Measurements from ENCODE around the gene OPA1. TPM values are rescaled to one million over a fixed set of nuclear protein-coding genes. Genes with fewer than 3 reads are reported as not detected.

OPA1 gene
- total and polyA plus RNA-seq, 2 of the 13 experiments (the other 11 are each of a cell fraction or from before 2014, with no cell fraction given): 26.7 to 78.5 TPM

DNA sequence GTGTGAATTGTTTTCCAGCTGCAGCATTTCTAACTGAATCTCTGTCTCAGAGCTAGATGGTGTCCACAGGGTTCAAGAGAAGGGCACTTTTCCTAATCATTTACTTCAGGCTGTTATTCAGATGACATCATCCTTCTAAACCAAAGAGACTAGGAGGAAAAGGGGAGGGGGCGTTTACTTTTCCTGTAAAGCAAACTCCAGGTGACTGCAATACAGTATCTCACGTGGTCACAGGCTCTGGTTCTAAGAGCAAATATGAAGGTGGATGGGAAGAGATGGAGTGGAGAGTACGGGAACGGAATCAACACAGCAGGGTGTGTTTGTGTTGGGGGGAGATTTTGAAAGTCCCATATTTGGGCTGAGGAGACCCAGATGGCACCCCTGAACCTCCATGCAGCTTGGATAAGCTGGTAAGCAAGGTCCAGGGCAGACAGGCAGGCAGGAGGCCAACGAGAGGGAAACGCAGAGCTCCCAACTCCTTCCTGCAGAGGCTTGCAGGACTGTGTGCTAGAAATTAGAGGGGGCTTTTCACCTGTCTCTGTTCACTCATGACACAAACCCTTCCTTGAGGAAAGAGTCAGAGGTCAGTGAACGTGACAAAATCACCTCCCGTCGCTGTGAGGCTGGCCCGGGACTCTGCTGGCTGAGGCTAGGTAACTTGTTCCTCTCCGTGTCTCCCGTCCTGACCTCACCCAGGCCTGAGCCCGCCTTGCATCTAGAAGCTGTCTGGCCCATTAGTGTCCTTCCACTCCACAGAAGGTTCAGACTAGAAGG is 151.2 kb downstream of the OPA1 start (continued):
- peak; percentile 64 for TF ChIP-seq RAD51 (IDR thresholded peaks at IDR 0.05; ENCODE audit: borderline replicate concordance)
- no peak for TF ChIP-seq PHF20 (CRISPR knock-in tag; IDR thresholded peaks at IDR 0.05)
- TF ChIP-seq CBX5 (CRISPR knock-in tag; IDR thresholded peaks at IDR 0.05; ENCODE audit: borderline replicate concordance): no peak; the same call in 1 of the 2 replicates
- TF ChIP-seq ZNF615 (CRISPR knock-in tag; IDR thresholded peaks at IDR 0.05; ENCODE audit: borderline replicate concordance): no peak
- TF ChIP-seq, protein P1, sequence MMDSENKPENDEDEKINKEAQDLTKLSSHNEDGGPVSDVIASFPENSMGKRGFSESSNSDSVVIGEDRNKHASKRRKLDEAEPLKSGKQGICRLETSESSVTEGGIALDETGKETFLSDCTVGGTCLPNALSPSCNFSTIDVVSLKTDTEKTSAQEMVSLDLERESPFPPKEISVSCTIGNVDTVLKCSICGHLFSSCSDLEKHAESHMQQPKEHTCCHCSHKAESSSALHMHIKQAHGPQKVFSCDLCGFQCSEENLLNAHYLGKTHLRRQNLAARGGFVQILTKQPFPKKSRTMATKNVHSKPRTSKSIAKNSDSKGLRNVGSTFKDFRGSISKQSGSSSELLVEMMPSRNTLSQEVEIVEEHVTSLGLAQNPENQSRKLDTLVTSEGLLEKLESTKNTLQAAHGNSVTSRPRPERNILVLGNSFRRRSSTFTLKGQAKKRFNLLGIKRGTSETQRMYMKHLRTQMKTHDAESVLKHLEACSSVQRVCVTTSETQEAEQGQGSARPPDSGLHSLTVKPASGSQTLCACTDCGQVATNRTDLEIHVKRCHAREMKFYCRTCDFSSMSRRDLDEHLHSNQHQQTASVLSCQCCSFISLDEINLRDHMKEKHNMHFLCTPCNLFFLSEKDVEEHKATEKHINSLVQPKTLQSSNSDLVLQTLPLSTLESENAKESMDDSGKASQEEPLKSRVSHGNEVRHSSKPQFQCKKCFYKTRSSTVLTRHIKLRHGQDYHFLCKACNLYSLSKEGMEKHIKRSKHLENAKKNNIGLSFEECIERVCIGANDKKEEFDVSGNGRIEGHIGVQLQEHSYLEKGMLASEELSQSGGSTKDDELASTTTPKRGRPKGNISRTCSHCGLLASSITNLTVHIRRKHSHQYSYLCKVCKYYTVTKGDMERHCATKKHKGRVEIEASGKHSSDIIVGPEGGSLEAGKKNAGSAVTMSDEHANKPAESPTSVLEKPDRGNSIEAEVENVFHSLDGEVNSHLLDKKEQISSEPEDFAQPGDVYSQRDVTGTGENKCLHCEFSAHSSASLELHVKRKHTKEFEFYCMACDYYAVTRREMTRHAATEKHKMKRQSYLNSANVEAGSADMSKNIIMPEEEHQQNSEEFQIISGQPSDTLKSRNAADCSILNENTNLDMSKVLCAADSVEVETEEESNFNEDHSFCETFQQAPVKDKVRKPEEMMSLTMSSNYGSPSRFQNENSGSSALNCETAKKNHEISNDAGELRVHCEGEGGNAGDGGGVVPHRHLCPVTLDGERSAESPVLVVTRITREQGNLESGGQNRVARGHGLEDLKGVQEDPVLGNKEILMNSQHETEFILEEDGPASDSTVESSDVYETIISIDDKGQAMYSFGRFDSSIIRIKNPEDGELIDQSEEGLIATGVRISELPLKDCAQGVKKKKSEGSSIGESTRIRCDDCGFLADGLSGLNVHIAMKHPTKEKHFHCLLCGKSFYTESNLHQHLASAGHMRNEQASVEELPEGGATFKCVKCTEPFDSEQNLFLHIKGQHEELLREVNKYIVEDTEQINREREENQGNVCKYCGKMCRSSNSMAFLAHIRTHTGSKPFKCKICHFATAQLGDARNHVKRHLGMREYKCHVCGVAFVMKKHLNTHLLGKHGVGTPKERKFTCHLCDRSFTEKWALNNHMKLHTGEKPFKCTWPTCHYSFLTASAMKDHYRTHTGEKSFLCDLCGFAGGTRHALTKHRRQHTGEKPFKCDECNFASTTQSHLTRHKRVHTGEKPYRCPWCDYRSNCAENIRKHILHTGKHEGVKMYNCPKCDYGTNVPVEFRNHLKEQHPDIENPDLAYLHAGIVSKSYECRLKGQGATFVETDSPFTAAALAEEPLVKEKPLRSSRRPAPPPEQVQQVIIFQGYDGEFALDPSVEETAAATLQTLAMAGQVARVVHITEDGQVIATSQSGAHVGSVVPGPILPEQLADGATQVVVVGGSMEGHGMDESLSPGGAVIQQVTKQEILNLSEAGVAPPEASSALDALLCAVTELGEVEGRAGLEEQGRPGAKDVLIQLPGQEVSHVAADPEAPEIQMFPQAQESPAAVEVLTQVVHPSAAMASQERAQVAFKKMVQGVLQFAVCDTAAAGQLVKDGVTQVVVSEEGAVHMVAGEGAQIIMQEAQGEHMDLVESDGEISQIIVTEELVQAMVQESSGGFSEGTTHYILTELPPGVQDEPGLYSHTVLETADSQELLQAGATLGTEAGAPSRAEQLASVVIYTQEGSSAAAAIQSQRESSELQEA (CRISPR knock-in tag; IDR thresholded peaks at IDR 0.05; ENCODE audit: not compliant biosample characterization): no peak
- TF ChIP-seq NFYC (CRISPR knock-in tag; IDR thresholded peaks at IDR 0.05): no peak
- peak; percentile 18; the same call in 1 of the 2 replicates for TF ChIP-seq ZNF138 (CRISPR knock-in tag; IDR thresholded peaks at IDR 0.05; ENCODE audit: low read depth)
- TF ChIP-seq, protein P2, sequence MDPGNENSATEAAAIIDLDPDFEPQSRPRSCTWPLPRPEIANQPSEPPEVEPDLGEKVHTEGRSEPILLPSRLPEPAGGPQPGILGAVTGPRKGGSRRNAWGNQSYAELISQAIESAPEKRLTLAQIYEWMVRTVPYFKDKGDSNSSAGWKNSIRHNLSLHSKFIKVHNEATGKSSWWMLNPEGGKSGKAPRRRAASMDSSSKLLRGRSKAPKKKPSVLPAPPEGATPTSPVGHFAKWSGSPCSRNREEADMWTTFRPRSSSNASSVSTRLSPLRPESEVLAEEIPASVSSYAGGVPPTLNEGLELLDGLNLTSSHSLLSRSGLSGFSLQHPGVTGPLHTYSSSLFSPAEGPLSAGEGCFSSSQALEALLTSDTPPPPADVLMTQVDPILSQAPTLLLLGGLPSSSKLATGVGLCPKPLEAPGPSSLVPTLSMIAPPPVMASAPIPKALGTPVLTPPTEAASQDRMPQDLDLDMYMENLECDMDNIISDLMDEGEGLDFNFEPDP (CRISPR knock-in tag; conservative IDR thresholded peaks at IDR 0.05): no peak
- TF ChIP-seq, protein P3, sequence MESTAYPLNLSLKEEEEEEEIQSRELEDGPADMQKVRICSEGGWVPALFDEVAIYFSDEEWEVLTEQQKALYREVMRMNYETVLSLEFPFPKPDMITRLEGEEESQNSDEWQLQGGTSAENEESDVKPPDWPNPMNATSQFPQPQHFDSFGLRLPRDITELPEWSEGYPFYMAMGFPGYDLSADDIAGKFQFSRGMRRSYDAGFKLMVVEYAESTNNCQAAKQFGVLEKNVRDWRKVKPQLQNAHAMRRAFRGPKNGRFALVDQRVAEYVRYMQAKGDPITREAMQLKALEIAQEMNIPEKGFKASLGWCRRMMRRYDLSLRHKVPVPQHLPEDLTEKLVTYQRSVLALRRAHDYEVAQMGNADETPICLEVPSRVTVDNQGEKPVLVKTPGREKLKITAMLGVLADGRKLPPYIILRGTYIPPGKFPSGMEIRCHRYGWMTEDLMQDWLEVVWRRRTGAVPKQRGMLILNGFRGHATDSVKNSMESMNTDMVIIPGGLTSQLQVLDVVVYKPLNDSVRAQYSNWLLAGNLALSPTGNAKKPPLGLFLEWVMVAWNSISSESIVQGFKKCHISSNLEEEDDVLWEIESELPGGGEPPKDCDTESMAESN (CRISPR knock-in tag; conservative IDR thresholded peaks at IDR 0.05): peak; percentile 52; the same call in 1 of the 2 replicates
- TF ChIP-seq IRX3 (CRISPR knock-in tag; IDR thresholded peaks at IDR 0.05; ENCODE audit: borderline replicate concordance, low read depth): no peak
- TF ChIP-seq ZNF549 (CRISPR knock-in tag; IDR thresholded peaks at IDR 0.05): no peak
- 0 out of 2 replicates have a peak, but pooled peaks have one; percentile 37 for TF ChIP-seq ZNF577 (CRISPR knock-in tag; IDR thresholded peaks at IDR 0.05; ENCODE audit: borderline replicate concordance, low read depth)
- TF ChIP-seq ZNF446 (CRISPR knock-in tag; IDR thresholded peaks at IDR 0.05): no peak; the same call in 1 of the 2 replicates
- 0 out of 2 replicates have a peak, but pooled peaks have one; percentile 61 for TF ChIP-seq ZZZ3 (CRISPR knock-in tag; IDR thresholded peaks at IDR 0.05; ENCODE audit: borderline replicate concordance)
- no peak for TF ChIP-seq LCORL (IDR thresholded peaks at IDR 0.05)
- peak; percentile 58; the same call in 1 of the 2 replicates for TF ChIP-seq LCORL (CRISPR knock-in tag; IDR thresholded peaks at IDR 0.05)
- TF ChIP-seq XBP1 (CRISPR knock-in tag; IDR thresholded peaks at IDR 0.05): no peak
- TF ChIP-seq NFIC (IDR thresholded peaks at IDR 0.05; ENCODE audit: low read length): peak; percentile 78; the same call in 1 of the 2 replicates
- peak; percentile 95 for TF ChIP-seq ERF (CRISPR knock-in tag; IDR thresholded peaks at IDR 0.05)
